Measurements from ENCODE around the gene TMEFF2. TPM values are rescaled to one million over a fixed set of nuclear protein-coding genes. Genes with fewer than 3 reads are reported as not detected.

TMEFF2 gene
- total RNA-seq, 2 donors from 2014 or later = 0.21 TPM; not detected in 1

DNA sequence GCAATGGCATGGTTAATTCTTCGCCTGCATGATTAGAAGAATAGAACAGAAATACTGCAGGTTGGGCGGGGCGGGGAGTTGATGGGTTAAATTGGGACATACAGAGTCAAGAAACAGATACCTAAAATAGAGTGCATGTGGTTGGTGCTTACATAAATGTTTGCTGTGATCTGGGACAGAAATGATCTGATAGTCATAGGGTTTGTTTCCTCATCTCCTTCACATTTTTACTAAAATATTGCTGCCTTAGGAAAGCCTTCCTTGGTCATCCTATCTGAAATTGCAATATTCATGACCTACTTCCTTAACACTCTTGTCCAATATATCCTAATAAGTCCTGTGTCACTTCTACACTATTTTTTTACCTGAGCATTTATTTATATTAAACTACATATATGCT, 163.9 kb downstream of the TMEFF2 start:
- TF ChIP-seq, protein P1, sequence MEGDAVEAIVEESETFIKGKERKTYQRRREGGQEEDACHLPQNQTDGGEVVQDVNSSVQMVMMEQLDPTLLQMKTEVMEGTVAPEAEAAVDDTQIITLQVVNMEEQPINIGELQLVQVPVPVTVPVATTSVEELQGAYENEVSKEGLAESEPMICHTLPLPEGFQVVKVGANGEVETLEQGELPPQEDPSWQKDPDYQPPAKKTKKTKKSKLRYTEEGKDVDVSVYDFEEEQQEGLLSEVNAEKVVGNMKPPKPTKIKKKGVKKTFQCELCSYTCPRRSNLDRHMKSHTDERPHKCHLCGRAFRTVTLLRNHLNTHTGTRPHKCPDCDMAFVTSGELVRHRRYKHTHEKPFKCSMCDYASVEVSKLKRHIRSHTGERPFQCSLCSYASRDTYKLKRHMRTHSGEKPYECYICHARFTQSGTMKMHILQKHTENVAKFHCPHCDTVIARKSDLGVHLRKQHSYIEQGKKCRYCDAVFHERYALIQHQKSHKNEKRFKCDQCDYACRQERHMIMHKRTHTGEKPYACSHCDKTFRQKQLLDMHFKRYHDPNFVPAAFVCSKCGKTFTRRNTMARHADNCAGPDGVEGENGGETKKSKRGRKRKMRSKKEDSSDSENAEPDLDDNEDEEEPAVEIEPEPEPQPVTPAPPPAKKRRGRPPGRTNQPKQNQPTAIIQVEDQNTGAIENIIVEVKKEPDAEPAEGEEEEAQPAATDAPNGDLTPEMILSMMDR (IDR thresholded peaks at IDR 0.05) = no peak
- H3K4me1 ChIP-seq (ENCODE audit: control insufficient read depth in 1 of 2, low read depth in 2 of 2) = no peaks in the 10 kb centered on the region
- H3K9me3 ChIP-seq = no peaks in the 10 kb centered on the region
- no peak for DNase-seq (ENCODE audit: low spot score)
- no peak overlapping the region for H3K27ac ChIP-seq
- no peak for ATAC-seq (ENCODE audit: insufficient number of reproducible peaks, low FRiP score, low read depth)
- no peaks in the 10 kb centered on the region for H3K36me3 ChIP-seq
- H3K27me3 ChIP-seq (replicated peaks; ENCODE audit: insufficient read depth) = no peaks in the 10 kb centered on the region
- no peak overlapping the region for H3K4me3 ChIP-seq

DNA sequence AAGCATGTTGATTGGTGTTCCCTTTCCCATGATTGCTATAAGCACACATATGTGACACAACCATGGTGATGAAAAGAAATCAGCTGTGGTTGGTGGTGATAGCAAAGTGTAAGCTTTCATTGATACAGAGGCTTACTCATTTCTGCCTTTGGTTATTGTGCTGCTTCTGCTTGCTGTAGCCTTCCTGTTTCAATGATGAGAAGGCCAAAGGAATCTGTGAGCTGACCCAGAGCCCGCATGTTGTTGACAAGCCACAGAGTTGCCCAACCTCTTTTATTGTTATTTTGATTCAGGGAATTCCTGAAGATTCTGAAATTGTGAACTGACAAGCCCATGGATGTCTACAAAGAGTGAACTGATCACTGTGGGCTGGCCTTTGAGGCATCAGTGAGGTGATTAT, 164.4 kb downstream of the TMEFF2 start:
- no peaks in the 10 kb centered on the region for H3K27me3 ChIP-seq (replicated peaks; ENCODE audit: insufficient read depth)
- ATAC-seq (ENCODE audit: insufficient number of reproducible peaks, low FRiP score, low read depth) (no peak), DNase-seq (ENCODE audit: low spot score) (no peak)
- no peak overlapping the region for H3K4me3 ChIP-seq
- no peaks in the 10 kb centered on the region for H3K9me3 ChIP-seq
- TF ChIP-seq, protein P1 (IDR thresholded peaks at IDR 0.05) = no peak
- no peaks in the 10 kb centered on the region for H3K36me3 ChIP-seq
- H3K4me1 ChIP-seq (ENCODE audit: control insufficient read depth in 1 of 2, low read depth in 2 of 2) = no peaks in the 10 kb centered on the region
- H3K27ac ChIP-seq = no peak overlapping the region

DNA sequence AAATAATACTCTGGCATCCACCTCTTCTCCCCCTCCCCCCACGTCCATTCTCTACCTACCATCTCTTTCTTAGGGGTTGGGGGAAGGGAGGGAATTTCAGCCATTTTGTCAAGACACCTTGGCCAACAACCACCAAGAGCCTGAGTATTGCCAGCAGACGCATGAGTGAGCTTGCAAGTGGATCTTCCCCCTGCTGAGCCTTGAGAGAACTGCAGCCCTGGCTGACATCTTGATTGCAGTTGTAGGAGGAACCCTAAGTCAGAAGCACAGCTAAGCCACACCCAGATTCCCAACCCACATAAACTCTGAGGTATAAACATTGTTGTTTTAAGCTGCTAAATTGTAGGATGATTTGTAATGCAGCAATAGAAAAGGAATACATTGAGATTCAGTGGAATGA, 165.6 kb downstream of the TMEFF2 start:
- TF ChIP-seq, protein P1 (IDR thresholded peaks at IDR 0.05) = no peak
- Histone ChIP-seq H3K4me1 (ENCODE audit: control insufficient read depth in 1 of 2, low read depth in 2 of 2) (no peaks in the 10 kb centered on the region), H3K4me3 (no peak overlapping the region), H3K27ac (no peak overlapping the region), H3K27me3 (replicated peaks; ENCODE audit: insufficient read depth) (no peaks in the 10 kb centered on the region), H3K9me3 (no peaks in the 10 kb centered on the region), H3K36me3 (no peaks in the 10 kb centered on the region)
- no peak for DNase-seq (ENCODE audit: low spot score)
- no peak for ATAC-seq (ENCODE audit: insufficient number of reproducible peaks, low FRiP score, low read depth)

DNA sequence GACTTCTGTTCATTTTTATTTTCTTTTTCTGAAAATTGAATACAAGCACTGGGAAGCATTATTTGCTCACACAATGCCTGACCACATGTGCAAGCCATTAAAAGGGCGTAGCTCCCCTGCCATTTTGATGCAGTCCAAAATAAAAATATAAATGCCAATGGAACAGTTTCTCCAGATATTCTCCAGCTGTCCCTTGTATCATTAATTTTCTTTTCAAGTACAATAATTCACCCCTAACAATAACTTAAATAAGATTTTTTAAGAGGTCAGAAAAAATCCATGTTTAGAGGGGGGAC, 168.0 kb downstream of the TMEFF2 start:
- DNase-seq (ENCODE audit: low spot score) = no peak
- H3K9me3 ChIP-seq = no peaks in the 10 kb centered on the region
- no peak for ATAC-seq (ENCODE audit: insufficient number of reproducible peaks, low FRiP score, low read depth)
- H3K27ac ChIP-seq = no peak overlapping the region
- TF ChIP-seq, protein P1 (IDR thresholded peaks at IDR 0.05) = no peak
- no peak overlapping the region for H3K4me3 ChIP-seq
- no peaks in the 10 kb centered on the region for H3K4me1 ChIP-seq (ENCODE audit: control insufficient read depth in 1 of 2, low read depth in 2 of 2)
- no peaks in the 10 kb centered on the region for H3K36me3 ChIP-seq
- H3K27me3 ChIP-seq (replicated peaks; ENCODE audit: insufficient read depth) = no peaks in the 10 kb centered on the region

DNA sequence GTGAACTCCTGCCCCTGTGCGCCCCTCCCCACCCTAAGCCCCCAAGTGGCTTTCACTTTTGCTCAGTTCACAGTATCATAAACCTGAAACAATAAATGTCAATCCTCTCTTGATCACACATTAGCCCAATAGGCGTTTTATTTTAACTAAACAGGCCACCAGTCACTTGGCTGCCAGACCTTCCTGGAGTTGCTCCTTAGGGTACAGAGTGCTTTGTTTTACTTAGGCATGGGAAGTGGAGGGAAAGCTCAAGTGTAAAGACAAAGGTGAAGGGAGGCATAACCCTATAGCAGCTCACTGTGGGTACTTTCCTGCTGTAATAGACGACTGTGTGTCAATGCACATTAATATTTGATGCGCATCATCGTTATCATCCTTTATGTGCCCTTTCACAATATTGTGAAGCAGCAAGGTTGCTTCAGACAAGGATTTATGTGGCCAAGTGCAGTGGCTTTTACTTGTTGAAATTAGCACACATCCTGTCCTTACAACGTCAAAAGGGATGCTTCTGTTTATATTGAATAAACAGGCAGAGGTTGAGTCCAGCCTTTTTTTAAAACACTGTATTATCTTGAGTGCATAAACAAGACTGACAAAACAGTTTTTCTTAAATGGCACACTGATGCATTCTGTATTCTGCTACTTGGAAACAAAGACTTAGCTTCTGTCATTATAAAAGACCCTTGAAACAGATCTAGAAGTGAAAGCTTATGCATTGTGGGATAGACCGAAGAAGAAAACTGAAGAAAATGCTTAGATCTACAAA, 168.5 kb downstream of the TMEFF2 start:
- DNase-seq (ENCODE audit: low spot score) = no peak
- H3K4me1 ChIP-seq (ENCODE audit: control insufficient read depth in 1 of 2, low read depth in 2 of 2) = no peaks in the 10 kb centered on the region
- TF ChIP-seq, protein P1 (IDR thresholded peaks at IDR 0.05) = no peak
- H3K36me3 ChIP-seq = no peaks in the 10 kb centered on the region
- ATAC-seq (ENCODE audit: insufficient number of reproducible peaks, low FRiP score, low read depth) = no peak
- no peak overlapping the region for H3K27ac ChIP-seq
- H3K9me3 ChIP-seq = no peaks in the 10 kb centered on the region
- no peak overlapping the region for H3K4me3 ChIP-seq
- no peaks in the 10 kb centered on the region for H3K27me3 ChIP-seq (replicated peaks; ENCODE audit: insufficient read depth)

Data from thoracic aorta (tissue), 2 donors.